Bronchial epithelial cell (primary cell): ENCODE results near the gene ADGRF3. TPM values are rescaled to one million over a fixed set of nuclear protein-coding genes. Genes with fewer than 3 reads are reported as not detected.

ENCODE experiments used
- DNase-seq: peaks from one replicate; pipeline ENCODE4 v3.0.0-alpha.2; 2010; ENCODE audit warnings: low read depth
- FAIRE-seq: peaks from 2 replicates; lab custom pipeline; 2011; peaks lifted over from hg19 to GRCh38; lab: Jason Lieb, UNC
- H3K27me3 ChIP-seq: 2 replicates; pipeline ENCODE4 v1.5.1; 2011; ENCODE audit warnings: low read length; ENCODE audit not compliant: control insufficient read depth, insufficient read depth
- H3K36me3 ChIP-seq: 2 replicates; pipeline ENCODE4 v1.5.1; 2011; ENCODE audit warnings: low read length; ENCODE audit not compliant: control insufficient read depth, insufficient read depth
- H3K4me3 ChIP-seq: 2 replicates; pipeline ENCODE4 v1.5.1; 2011; ENCODE audit warnings: mild to moderate bottlenecking, low read depth, low read length, control low read depth
- total RNA-seq: library from RNA; depleted of rRNA; stranded (reverse); fragments of >200 nt; gene quantifications from 2 replicates; pipeline ENCODE4 v1.2.1, GENCODE V29; 2014
- TF ChIP-seq, protein P1 (sequence below): IDR thresholded peaks from 2 replicates; pipeline ENCODE4 v1.5.1; 2011; ENCODE audit warnings: mild to moderate bottlenecking, moderate library complexity, low read length, control low read depth, inconsistent platforms; ENCODE audit not compliant: insufficient read depth, severe bottlenecking

The ADGRF3 gene
- total RNA-seq, 1 donor from 2014 or later: not detected

DNA sequence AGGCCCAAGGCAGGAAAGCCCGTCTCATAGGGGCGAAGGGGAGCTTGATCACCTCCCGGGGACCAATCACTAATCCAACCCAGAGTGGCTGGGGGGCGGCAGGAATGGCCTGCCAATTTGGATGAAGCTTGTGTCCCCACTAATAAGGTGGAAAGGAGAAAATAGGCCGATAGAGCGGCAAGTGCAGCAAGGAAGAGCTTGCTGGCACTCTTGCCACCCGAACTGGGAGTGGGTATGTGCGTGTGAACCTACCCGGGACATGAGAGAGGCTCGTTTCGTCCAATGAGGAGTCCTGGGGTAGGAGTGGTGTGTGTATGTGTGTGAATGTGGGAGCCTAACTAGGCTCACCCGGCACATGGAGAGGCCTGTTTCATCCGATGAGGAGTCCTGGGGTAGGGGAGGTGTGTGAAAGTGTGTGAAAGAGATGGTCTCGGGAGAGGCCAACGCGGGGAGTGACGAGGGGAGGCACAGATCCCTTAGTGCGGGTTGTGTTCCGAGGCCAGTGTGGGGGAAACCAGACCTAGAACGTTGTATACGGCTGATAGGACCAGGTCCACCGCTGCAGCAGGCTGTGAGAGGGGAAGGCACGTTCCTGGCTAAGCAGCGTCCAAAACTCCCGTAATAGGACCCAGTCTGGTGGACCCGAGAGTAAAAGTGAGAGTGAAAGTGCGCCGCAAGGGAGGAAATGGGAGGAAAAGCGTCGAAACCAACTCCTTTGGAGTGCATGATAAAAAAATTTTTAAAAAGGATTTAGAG lies 47.8 kb downstream of the ADGRF3 start:
- FAIRE-seq (no peak), DNase-seq (peak; percentile 64)
- Histone ChIP-seq H3K36me3 (no peaks in the 10 kb centered on the region), H3K4me3 (peak overlapping the region; percentile 36), H3K27me3 (no peaks in the 10 kb centered on the region)
- TF ChIP-seq, protein P1, sequence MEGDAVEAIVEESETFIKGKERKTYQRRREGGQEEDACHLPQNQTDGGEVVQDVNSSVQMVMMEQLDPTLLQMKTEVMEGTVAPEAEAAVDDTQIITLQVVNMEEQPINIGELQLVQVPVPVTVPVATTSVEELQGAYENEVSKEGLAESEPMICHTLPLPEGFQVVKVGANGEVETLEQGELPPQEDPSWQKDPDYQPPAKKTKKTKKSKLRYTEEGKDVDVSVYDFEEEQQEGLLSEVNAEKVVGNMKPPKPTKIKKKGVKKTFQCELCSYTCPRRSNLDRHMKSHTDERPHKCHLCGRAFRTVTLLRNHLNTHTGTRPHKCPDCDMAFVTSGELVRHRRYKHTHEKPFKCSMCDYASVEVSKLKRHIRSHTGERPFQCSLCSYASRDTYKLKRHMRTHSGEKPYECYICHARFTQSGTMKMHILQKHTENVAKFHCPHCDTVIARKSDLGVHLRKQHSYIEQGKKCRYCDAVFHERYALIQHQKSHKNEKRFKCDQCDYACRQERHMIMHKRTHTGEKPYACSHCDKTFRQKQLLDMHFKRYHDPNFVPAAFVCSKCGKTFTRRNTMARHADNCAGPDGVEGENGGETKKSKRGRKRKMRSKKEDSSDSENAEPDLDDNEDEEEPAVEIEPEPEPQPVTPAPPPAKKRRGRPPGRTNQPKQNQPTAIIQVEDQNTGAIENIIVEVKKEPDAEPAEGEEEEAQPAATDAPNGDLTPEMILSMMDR: no peak

- DNase-seq: no peak
- H3K27me3 ChIP-seq: no peaks in the 10 kb centered on the region
- peak overlapping the region; percentile 11 for H3K4me3 ChIP-seq
- H3K36me3 ChIP-seq: no peaks in the 10 kb centered on the region
- FAIRE-seq: no peak
- TF ChIP-seq, protein P1: no peak
Observed at GRCh38 chr2:26298286-26298637, 48.3 kb downstream of the ADGRF3 start.

GRCh38 chr2:26297061-26297460 lies 49.5 kb downstream of the ADGRF3 start:
- FAIRE-seq: no peak
- no peak for DNase-seq
- H3K4me3 ChIP-seq: no peak overlapping the region
- no peaks in the 10 kb centered on the region for H3K36me3 ChIP-seq
- no peaks in the 10 kb centered on the region for H3K27me3 ChIP-seq
- TF ChIP-seq, protein P1: no peak

- Histone ChIP-seq H3K27me3 (no peaks in the 10 kb centered on the region), H3K36me3 (no peaks in the 10 kb centered on the region), H3K4me3 (no peak overlapping the region)
- no peak for FAIRE-seq
- TF ChIP-seq, protein P1: no peak
- no peak for DNase-seq
Observed at GRCh38 chr2:26295511-26295910, 51.1 kb downstream of the ADGRF3 start.

GRCh38 chr2:26292646-26293045 lies 53.9 kb downstream of the ADGRF3 start:
- TF ChIP-seq, protein P1: no peak
- no peaks in the 10 kb centered on the region for H3K27me3 ChIP-seq
- no peak overlapping the region for H3K4me3 ChIP-seq
- peaks cover 2% of the 10 kb centered on the region for H3K36me3 ChIP-seq
- peak; percentile 95 for DNase-seq
- FAIRE-seq: peak; percentile 50

- DNase-seq: no peak
- Histone ChIP-seq H3K36me3 (peaks cover 8% of the 10 kb centered on the region), H3K27me3 (no peaks in the 10 kb centered on the region), H3K4me3 (no peak overlapping the region)
- TF ChIP-seq, protein P1: no peak
- FAIRE-seq: no peak
Observed at GRCh38 chr2:26290001-26290400, 56.6 kb downstream of the ADGRF3 start.
